Urothelium cell line (cell line): Measurements from ENCODE around the gene TRIM58.

Source experiments
- DNase-seq: peaks from one replicate; pipeline ENCODE4 v3.0.0; 2011; ENCODE audit warnings: low spot score, mixed read lengths
- FAIRE-seq: peaks from 2 replicates; lab custom pipeline; 2011; peaks lifted over from hg19 to GRCh38; lab: Jason Lieb, UNC

TRIM58 gene, protein sequence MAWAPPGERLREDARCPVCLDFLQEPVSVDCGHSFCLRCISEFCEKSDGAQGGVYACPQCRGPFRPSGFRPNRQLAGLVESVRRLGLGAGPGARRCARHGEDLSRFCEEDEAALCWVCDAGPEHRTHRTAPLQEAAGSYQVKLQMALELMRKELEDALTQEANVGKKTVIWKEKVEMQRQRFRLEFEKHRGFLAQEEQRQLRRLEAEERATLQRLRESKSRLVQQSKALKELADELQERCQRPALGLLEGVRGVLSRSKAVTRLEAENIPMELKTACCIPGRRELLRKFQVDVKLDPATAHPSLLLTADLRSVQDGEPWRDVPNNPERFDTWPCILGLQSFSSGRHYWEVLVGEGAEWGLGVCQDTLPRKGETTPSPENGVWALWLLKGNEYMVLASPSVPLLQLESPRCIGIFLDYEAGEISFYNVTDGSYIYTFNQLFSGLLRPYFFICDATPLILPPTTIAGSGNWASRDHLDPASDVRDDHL

DNA sequence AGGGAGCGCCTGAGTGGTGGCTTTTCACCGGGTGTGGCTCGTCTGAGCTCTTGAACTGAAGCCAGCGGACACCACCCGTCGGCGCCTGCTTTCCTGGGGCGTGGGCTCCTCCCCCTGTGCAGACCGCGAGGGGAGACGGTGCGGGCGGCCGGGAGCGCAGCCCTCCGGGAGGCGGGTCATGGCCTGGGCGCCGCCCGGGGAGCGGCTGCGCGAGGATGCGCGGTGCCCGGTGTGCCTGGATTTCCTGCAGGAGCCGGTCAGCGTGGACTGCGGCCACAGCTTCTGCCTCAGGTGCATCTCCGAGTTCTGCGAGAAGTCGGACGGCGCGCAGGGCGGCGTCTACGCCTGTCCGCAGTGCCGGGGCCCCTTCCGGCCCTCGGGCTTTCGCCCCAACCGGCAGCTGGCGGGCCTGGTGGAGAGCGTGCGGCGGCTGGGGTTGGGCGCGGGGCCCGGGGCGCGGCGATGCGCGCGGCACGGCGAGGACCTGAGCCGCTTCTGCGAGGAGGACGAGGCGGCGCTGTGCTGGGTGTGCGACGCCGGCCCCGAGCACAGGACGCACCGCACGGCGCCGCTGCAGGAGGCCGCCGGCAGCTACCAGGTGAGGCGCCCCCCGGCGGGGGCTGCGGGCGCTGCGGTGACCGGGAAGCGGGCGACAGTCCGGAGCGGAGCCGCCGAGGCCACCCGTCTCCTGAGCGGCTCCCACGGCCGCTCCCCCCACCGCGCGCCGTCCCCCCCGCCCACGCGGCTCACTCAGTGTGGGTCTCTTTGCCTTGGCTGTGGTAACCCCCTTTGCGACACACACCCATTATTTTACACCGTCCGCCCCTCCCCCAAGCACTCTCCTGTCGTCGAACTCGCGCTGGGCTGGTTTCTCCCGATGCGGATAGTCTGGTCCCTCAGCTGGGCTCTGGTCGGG, at the start of gene TRIM58:
TSS of gene TRIM58 (plus strand) at position 119 of the 916 bp plus-strand sequence. CDS start at position 179, 60 bp downstream.
- DNase-seq (peak; percentile 88), FAIRE-seq (peak; percentile 48)

- no peak for DNase-seq
- FAIRE-seq: no peak
These were observed 44.4 kb upstream of the TRIM58 start for GRCh38 chr1:247812637-247813036.

- no peak for FAIRE-seq
- no peak for DNase-seq
These were observed 34.9 kb upstream of the TRIM58 start for GRCh38 chr1:247822060-247822459.

DNA sequence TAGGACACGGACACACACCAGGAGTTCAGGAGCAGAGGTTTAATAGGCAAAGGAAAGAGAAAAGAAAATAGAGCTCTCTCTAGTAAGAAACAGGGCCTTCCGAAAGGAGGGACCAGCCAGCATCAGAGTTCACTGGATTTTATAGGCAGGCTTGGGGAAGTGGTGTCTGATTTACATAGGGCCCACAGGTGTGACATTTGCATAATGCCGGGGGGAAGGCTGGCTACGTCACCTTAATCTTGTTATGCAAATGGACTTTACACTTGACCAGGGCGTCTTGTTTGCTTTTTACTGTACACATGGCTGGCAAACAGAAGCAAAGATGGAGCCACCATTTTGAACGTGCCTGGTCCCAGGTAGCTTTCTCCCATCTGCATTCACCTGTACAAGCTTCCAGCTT, 33.0 kb upstream of the TRIM58 start, which contains the start of gene OR14A16:
TSS of gene OR14A16 (minus strand) at position 97 of the 400 bp plus-strand sequence. CDS start 8,390 bp downstream, outside the sequence.
- DNase-seq: no peak
- FAIRE-seq: no peak

DNA sequence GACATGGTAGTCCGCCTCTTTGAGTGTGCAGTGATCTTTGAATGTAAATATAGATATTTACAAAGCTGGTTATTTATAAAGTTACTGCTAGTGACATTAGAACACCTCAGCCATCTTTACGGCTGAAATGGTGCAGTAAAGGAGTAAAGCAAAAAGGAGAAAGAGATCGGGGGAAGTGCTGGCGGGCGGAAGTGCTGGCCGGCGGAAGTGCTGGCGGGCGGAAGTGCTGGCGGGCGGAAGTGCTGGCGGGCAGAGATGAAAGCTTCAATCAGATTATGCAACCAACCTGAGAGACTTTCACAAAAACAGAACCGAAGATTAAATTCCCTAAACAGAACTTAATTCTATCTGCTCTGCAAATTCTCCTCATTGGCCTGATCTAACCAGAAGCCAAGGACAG, 31.6 kb upstream of the TRIM58 start:
- no peak for FAIRE-seq
- DNase-seq: no peak

- peak; percentile 6 for DNase-seq
- no peak for FAIRE-seq
These were observed 27.3 kb upstream of the TRIM58 start for GRCh38 chr1:247829656-247830055.

GRCh38 chr1:247833601-247834000, 23.4 kb upstream of the TRIM58 start:
- FAIRE-seq: no peak

DNA sequence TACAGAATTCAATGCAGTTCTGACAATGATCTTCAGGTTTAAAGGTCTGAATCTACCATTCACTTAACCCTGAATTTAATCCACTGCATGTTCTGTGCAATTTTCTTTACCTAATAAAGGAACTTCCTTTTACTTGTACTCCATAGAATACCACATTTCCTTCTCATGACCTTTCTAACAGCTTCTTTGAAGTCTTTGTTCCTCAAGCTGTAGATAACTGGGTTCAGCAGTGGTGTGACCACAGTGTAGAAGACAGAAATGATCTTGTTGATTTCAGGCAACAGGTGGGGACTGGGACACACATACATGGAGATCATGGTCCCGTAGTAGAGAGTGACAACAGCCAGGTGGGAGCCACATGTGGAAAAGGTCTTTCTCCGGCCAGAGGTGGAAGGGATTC, 16.2 kb upstream of the TRIM58 start:
- DNase-seq: no peak
- FAIRE-seq: no peak

More at GRCh38 chr1:247833601-247834000, 23.4 kb upstream of the TRIM58 start:
- no peak for DNase-seq

- FAIRE-seq (no peak), DNase-seq (no peak)
These were observed 15.2 kb upstream of the TRIM58 start, which contains the start of gene OR11L1 for GRCh38 chr1:247841796-247842195. TSS of gene OR11L1 (minus strand) at chr1:247841896. CDS start at chr1:247841896, 0 bp downstream.

GRCh38 chr1:247843411-247843810, 13.6 kb upstream of the TRIM58 start:
- no peak for DNase-seq

GRCh38 chr1:247845011-247845692, 11.8 kb upstream of the TRIM58 start:
- FAIRE-seq (no peak), DNase-seq (no peak)

More at GRCh38 chr1:247843411-247843810, 13.6 kb upstream of the TRIM58 start:
- no peak for FAIRE-seq

DNA sequence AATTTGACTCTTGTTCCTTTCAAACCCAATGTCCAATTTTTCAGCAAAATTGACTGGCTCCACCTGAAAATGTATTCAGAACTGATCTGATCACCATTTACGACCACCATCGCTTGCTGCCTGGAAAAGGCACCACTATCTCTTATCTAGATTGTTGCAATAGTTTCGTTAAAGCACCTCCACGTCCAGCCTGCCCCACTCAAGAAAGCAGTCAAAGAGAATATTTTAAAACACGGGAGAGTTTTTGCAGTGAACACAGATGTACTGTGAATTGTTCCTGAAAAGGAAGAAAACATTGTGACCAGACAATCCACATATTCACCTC, 11.3 kb upstream of the TRIM58 start:
- DNase-seq: no peak
- FAIRE-seq: no peak

DNA sequence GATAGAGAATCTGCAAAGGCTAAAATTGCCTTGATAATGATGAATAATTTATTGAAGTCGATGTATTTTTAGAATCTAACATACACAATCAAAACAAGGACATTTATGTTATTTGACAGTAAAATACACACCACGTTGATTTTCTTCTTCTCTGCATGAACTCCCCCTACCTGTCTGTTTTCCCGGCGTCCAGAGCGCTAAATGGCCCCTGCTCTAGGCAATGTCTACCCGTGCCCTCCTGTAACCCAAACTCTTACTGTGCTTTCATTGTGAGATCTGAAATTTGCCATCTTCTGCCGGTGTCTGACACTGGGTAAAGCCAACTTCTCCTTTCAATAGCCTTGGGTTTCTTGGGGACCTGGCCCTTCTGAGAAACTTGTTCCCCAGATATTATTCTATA, 8.6 kb upstream of the TRIM58 start:
- no peak for FAIRE-seq
- no peak for DNase-seq

- FAIRE-seq: no peak
- DNase-seq: no peak
These were observed 7.4 kb upstream of the TRIM58 start for GRCh38 chr1:247849616-247850015.

DNA sequence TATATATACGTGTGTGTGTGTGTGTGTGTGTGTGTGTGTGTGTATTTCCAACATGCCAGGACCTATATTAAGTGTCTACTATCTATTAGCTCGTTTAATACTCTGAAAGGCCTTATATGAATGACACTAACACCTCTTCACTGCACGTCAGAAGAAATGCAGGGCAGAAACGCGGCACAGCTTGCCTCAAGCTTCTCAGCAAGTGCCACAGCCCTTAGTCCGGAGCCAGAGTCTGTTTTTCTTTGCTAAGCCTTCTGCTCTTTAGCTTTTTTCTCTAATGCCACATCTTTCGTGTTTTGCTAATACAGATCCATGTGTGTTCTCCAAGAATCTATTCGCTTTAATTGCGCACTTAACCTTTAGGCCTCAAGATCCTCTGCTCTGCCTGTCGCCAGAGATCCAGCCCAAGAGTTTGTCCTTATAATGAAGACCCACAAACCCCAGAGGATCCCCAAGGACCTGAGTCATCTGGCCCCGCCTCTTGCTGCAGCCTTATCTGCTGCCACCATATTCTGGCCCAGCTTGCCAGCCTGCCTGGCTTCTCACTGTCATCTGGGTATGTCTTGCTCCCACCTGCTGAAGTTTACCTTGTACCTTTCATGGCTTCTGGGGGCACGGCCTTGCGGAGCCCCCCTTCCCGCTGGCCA, 2.0 kb upstream of the TRIM58 start:
- FAIRE-seq (no peak), DNase-seq (no peak)

- FAIRE-seq (no peak), DNase-seq (no peak)
These were observed 1.1 kb upstream of the TRIM58 start for GRCh38 chr1:247855911-247856310.

- FAIRE-seq: no peak
These were observed 1.1 kb downstream of the TRIM58 start for GRCh38 chr1:247857985-247858619.

GRCh38 chr1:247862756-247863155, 5.8 kb downstream of the TRIM58 start:
- FAIRE-seq (no peak), DNase-seq (no peak)

More at GRCh38 chr1:247857985-247858619, 1.1 kb downstream of the TRIM58 start:
- no peak for DNase-seq

- FAIRE-seq: no peak
These were observed 7.7 kb downstream of the TRIM58 start for GRCh38 chr1:247864644-247865043.

GRCh38 chr1:247865416-247865815, 8.4 kb downstream of the TRIM58 start:
- FAIRE-seq (no peak), DNase-seq (no peak)

More at GRCh38 chr1:247864644-247865043, 7.7 kb downstream of the TRIM58 start:
- no peak for DNase-seq
